Liver (tissue), 9 donors: ENCODE data around the gene LCN12. TPM values are rescaled to one million over a fixed set of nuclear protein-coding genes. Genes with fewer than 3 reads are reported as not detected.

Experiments used
- DNase-seq: peaks from one replicate; pipeline ENCODE4 v3.0.0-alpha.2; 2017; ENCODE audit warnings: low spot score
- H3K27ac ChIP-seq, 2 donors: one replicate each; pipeline ENCODE4 v1.7.0; 2013; ENCODE audit warnings: inconsistent platforms in 2 of 2, low read length in 2 of 2, control low read depth in 1 of 2, low read depth in 1 of 2, mild to moderate bottlenecking in 1 of 2
- H3K27me3 ChIP-seq, 4 donors: one replicate each; pipeline versions ENCODE4 v1.6.1 to v1.7.0; 2013; ENCODE audit warnings: low read length in 3 of 4, inconsistent platforms in 1 of 4, mild to moderate bottlenecking in 1 of 4, moderate library complexity in 1 of 4; ENCODE audit not compliant: control insufficient read depth in 4 of 4, insufficient read depth in 4 of 4
- H3K36me3 ChIP-seq, 4 donors: one replicate each; pipeline versions ENCODE4 v1.6.1 to v1.7.0; 2013; ENCODE audit warnings: low read length in 3 of 4, mild to moderate bottlenecking in 3 of 4, low read depth in 1 of 4, moderate library complexity in 1 of 4; ENCODE audit not compliant: control insufficient read depth in 4 of 4, insufficient read depth in 3 of 4
- H3K4me1 ChIP-seq, 4 donors: one replicate each; pipeline versions ENCODE4 v1.6.1 to v1.7.0; 2013; ENCODE audit warnings: low read length in 3 of 4, mild to moderate bottlenecking in 3 of 4, moderate library complexity in 1 of 4; ENCODE audit not compliant: control insufficient read depth in 4 of 4, insufficient read depth in 4 of 4
- H3K4me3 ChIP-seq, 3 donors: one replicate each; pipeline versions ENCODE4 v1.6.1 to v1.7.0; 2013; ENCODE audit warnings: low read length in 3 of 3, control low read depth in 1 of 3, low read depth in 1 of 3, mild to moderate bottlenecking in 1 of 3
- H3K9ac ChIP-seq, 2 donors: one replicate each; pipeline ENCODE4 v1.7.0; 2013; ENCODE audit warnings: low read length in 2 of 2, mild to moderate bottlenecking in 2 of 2, moderate library complexity in 2 of 2, control low read depth in 1 of 2, low read depth in 1 of 2
- H3K9me3 ChIP-seq, 4 donors: one replicate each; pipeline versions ENCODE4 v1.6.1 to v1.7.0; 2013; ENCODE audit warnings: low read length in 3 of 4; ENCODE audit not compliant: control insufficient read depth in 4 of 4
- EGR1 ChIP-seq, 2 donors: IDR thresholded peaks; 2 replicates each; pipeline ENCODE4 v1.6.1; 2016 to 2018; ENCODE audit warnings: antibody characterized with exemption in 2 of 2, low read depth in 2 of 2
- FOXA1 ChIP-seq: IDR thresholded peaks from 2 replicates; pipeline ENCODE4 v1.6.1; 2016; ENCODE audit warnings: antibody characterized with exemption
- FOXA2 ChIP-seq: IDR thresholded peaks from 2 replicates; pipeline ENCODE4 v1.6.1; 2016; ENCODE audit warnings: antibody characterized with exemption
- GABPA ChIP-seq, 2 donors: IDR thresholded peaks in 1 of 2; conservative IDR thresholded peaks in 1 of 2; 2 replicates each; pipeline ENCODE4 v1.6.1; 2016; ENCODE audit warnings: antibody characterized with exemption in 2 of 2, mild to moderate bottlenecking in 1 of 2, moderate library complexity in 1 of 2
- HNF4G ChIP-seq: IDR thresholded peaks from 2 replicates; pipeline ENCODE4 v1.6.1; 2016; ENCODE audit warnings: antibody characterized with exemption
- MAX ChIP-seq: IDR thresholded peaks from 2 replicates; pipeline ENCODE4 v1.6.1; 2016; ENCODE audit warnings: antibody characterized with exemption
- NR2F2 ChIP-seq: IDR thresholded peaks from 2 replicates; pipeline ENCODE4 v1.6.1; 2016; ENCODE audit warnings: antibody characterized with exemption
- RAD21 ChIP-seq, 2 donors: IDR thresholded peaks; 2 replicates each; pipeline ENCODE4 v1.6.1; 2016; ENCODE audit warnings: antibody characterized with exemption in 2 of 2, mild to moderate bottlenecking in 2 of 2
- RXRA ChIP-seq, 2 donors: IDR thresholded peaks; 2 replicates each; pipeline ENCODE4 v1.6.1; 2017 to 2018; ENCODE audit warnings: antibody characterized with exemption in 2 of 2, mild to moderate bottlenecking in 1 of 2
- TAF1 ChIP-seq: conservative IDR thresholded peaks from 2 replicates; pipeline ENCODE4 v1.6.1; 2016; ENCODE audit warnings: antibody characterized with exemption, mild to moderate bottlenecking
- YY1 ChIP-seq: IDR thresholded peaks from 2 replicates; pipeline ENCODE4 v1.6.1; 2016; ENCODE audit warnings: antibody characterized with exemption, mild to moderate bottlenecking
- WGBS: extraction: QIAGEN DNeasy Blood & Tissue Kit; methylation state at CpG from one replicate; pipeline ENCODE4 v1.1.7; 2013; 5-methylcytosine and 5-hydroxymethylcytosine counted together
- polyA plus RNA-seq, 2 donors: library from polyadenylated mRNA; stranded (reverse) in 1 of 2; unstranded in 1 of 2; fragments of 200-250 nt in 1 of 2; fragments of >200 nt in 1 of 2; fragmentation: Nextera tagmentation in 1 of 2; extraction: Ambion mirVana in 1 of 2; gene quantifications; one replicate each; pipeline versions ENCODE4 v1.2.1 to v1.2.3, GENCODE V29; 2013 to 2015
- total RNA-seq, 2 donors: library from RNA; depleted of rRNA; stranded (reverse); fragments of >200 nt; gene quantifications; one replicate each; pipeline ENCODE4 v1.2.3, GENCODE V29; 2014
- TF ChIP-seq, protein P1 (sequence below): IDR thresholded peaks from 2 replicates; pipeline ENCODE4 v1.6.1; 2016; ENCODE audit warnings: antibody characterized with exemption, mild to moderate bottlenecking
- TF ChIP-seq, protein P2 (sequence below): IDR thresholded peaks from 2 replicates; pipeline ENCODE4 v1.6.1; 2016; ENCODE audit warnings: antibody characterized with exemption
- TF ChIP-seq, protein P3 (sequence below): IDR thresholded peaks from 2 replicates; pipeline ENCODE4 v1.6.1; 2016; ENCODE audit warnings: antibody characterized with exemption
- donor health status: healthy.
- donor health status: healthy.
- donor health status: healthy.
- donor health status: healthy.
- donor health status: healthy.

The LCN12 gene
- total and polyA plus RNA-seq, 4 donors = 2.3 to 12.2 (median 6.2) TPM

- peak; percentile 60 for TF ChIP-seq YY1
- TF ChIP-seq, protein P1, sequence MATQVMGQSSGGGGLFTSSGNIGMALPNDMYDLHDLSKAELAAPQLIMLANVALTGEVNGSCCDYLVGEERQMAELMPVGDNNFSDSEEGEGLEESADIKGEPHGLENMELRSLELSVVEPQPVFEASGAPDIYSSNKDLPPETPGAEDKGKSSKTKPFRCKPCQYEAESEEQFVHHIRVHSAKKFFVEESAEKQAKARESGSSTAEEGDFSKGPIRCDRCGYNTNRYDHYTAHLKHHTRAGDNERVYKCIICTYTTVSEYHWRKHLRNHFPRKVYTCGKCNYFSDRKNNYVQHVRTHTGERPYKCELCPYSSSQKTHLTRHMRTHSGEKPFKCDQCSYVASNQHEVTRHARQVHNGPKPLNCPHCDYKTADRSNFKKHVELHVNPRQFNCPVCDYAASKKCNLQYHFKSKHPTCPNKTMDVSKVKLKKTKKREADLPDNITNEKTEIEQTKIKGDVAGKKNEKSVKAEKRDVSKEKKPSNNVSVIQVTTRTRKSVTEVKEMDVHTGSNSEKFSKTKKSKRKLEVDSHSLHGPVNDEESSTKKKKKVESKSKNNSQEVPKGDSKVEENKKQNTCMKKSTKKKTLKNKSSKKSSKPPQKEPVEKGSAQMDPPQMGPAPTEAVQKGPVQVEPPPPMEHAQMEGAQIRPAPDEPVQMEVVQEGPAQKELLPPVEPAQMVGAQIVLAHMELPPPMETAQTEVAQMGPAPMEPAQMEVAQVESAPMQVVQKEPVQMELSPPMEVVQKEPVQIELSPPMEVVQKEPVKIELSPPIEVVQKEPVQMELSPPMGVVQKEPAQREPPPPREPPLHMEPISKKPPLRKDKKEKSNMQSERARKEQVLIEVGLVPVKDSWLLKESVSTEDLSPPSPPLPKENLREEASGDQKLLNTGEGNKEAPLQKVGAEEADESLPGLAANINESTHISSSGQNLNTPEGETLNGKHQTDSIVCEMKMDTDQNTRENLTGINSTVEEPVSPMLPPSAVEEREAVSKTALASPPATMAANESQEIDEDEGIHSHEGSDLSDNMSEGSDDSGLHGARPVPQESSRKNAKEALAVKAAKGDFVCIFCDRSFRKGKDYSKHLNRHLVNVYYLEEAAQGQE = peak; percentile 81
- peak in 1 of 2 donors; percentile 88 for TF ChIP-seq EGR1 (IDR thresholded peaks at IDR 0.05; ENCODE audit: low read depth in 2 of 2)
Observed at GRCh38 chr9:136939996-136940525, 12.0 kb upstream of the LCN12 start (continued).

DNA sequence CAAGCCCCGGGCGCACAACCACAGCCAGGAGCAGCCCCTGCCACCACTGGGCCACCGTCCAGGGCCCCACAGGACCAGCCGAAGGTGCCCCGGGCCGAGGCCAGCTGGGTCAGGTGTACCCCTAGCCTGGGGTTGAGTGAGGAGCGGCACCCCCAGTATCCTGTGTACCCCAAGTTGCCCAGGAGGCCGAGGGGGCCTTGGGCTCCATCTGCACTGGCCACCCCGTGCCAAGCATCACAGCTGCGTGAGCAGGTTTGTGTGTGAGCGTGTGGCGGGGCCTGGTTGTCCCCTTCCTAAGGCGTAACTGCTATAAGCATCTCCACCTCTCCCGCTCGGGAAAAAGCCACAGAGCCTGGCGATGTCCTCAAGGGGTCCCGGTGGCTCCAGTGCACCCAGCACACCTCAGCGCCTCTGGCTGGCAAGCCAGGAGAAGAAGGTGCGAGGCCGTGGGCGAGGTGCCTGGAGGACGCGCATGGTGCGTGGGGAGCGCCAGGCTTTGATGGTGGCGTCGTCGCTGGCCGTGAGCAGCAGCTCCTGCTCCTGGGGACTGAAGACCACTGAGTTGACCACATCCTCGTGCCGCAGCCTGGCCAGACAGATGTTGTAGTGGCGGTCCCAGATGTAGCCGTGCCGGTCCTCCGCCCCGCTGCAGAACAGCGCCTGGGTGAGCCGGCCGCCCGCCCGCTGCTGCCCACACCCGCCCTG lies 11.4 kb upstream of the LCN12 start:
- H3K4me3 ChIP-seq = no peak overlapping the region
- H3K9me3 ChIP-seq = no peaks in the 10 kb centered on the region
- peaks cover 0 to 14% (median 9%) of the 10 kb centered on the region in 4 donors for H3K36me3 ChIP-seq
- 85% methylated on average over 42 of the region's 42 CpGs for WGBS
- DNase-seq = no peak
- no peaks in the 10 kb centered on the region for H3K27me3 ChIP-seq
- H3K4me1 ChIP-seq = peaks cover 21 to 61% (median 40%) of the 10 kb centered on the region in 4 donors
- H3K27ac ChIP-seq = peak overlapping the region; percentile 82 to 90
- TF ChIP-seq EGR1 (IDR thresholded peaks at IDR 0.05; ENCODE audit: low read depth in 2 of 2) (no peak), GABPA (IDR thresholded peaks at IDR 0.05 in 1 of 2, conservative IDR thresholded peaks at IDR 0.05 in 1 of 2) (no peak), NR2F2 (no peak), HNF4G (no peak), MAX (no peak), FOXA2 (no peak), RAD21 (IDR thresholded peaks at IDR 0.05) (no peak), FOXA1 (no peak), RXRA (IDR thresholded peaks at IDR 0.05) (no peak), TAF1 (no peak)
- TF ChIP-seq, protein P2, sequence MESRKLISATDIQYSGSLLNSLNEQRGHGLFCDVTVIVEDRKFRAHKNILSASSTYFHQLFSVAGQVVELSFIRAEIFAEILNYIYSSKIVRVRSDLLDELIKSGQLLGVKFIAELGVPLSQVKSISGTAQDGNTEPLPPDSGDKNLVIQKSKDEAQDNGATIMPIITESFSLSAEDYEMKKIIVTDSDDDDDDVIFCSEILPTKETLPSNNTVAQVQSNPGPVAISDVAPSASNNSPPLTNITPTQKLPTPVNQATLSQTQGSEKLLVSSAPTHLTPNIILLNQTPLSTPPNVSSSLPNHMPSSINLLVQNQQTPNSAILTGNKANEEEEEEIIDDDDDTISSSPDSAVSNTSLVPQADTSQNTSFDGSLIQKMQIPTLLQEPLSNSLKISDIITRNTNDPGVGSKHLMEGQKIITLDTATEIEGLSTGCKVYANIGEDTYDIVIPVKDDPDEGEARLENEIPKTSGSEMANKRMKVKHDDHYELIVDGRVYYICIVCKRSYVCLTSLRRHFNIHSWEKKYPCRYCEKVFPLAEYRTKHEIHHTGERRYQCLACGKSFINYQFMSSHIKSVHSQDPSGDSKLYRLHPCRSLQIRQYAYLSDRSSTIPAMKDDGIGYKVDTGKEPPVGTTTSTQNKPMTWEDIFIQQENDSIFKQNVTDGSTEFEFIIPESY = no peak
- TF ChIP-seq, protein P1 = no peak
- TF ChIP-seq, protein P3, sequence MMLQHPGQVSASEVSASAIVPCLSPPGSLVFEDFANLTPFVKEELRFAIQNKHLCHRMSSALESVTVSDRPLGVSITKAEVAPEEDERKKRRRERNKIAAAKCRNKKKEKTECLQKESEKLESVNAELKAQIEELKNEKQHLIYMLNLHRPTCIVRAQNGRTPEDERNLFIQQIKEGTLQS = no peak
- H3K9ac ChIP-seq = no peak overlapping the region
